Lower lobe of right lung (tissue), 2 donors: ENCODE measurements around the gene M6PR. TPM values are rescaled to one million over a fixed set of nuclear protein-coding genes. Genes with fewer than 3 reads are reported as not detected.

Source experiments
- ATAC-seq, 2 donors: fragments of 200-7000 bp; cut with Tn5 transposase; one replicate each; pipeline ENCODE4 v1.9.1; 2020 to 2022; ENCODE audit warnings: mild to moderate bottlenecking in 2 of 2, moderate library complexity in 2 of 2
- DNase-seq: peaks from one replicate; pipeline ENCODE4 v3.0.0-alpha.2; 2020
- H3K27ac ChIP-seq: fragments of 200-600 bp; one replicate; pipeline ENCODE4 v1.8.0; 2022
- H3K27me3 ChIP-seq: fragments of 200-600 bp; one replicate; pipeline ENCODE4 v1.8.0; 2022; ENCODE audit warnings: low read depth
- H3K36me3 ChIP-seq: fragments of 200-600 bp; one replicate; pipeline ENCODE4 v1.8.0; 2022; ENCODE audit warnings: mild to moderate bottlenecking
- H3K4me1 ChIP-seq: fragments of 200-600 bp; one replicate; pipeline ENCODE4 v1.8.0; 2022
- H3K4me3 ChIP-seq: fragments of 200-600 bp; one replicate; pipeline ENCODE4 v1.8.0; 2022; ENCODE audit warnings: mild to moderate bottlenecking
- H3K9me3 ChIP-seq: fragments of 200-600 bp; one replicate; pipeline ENCODE4 v1.8.0; 2022
- intact Hi-C: fragments of 100-400 bp; cut with DNase I; formaldehyde crosslinking; loops from one replicate; pipeline ENCODE4 v1.11.0; 2022
- total RNA-seq: library from RNA; stranded (reverse); fragmentation: NEBNext Ultra II Directional; extraction: Animal tissue kit (Norgen Biotek cat#: 25700); gene quantifications from one replicate; pipeline ENCODE4 v1.2.1, GENCODE V29; 2021
- TF ChIP-seq, protein P1 (sequence below): fragments of 200-600 bp; IDR thresholded peaks from one replicate; pipeline ENCODE4 v1.8.0; 2022; ENCODE audit warnings: antibody characterized with exemption, mild to moderate bottlenecking
- donor health status: DM: no; HTN: yes; CAD: no; lungs with severe emphysema.

M6PR gene
- total RNA-seq, 1 donor from 2014 or later = 226 TPM

DNA sequence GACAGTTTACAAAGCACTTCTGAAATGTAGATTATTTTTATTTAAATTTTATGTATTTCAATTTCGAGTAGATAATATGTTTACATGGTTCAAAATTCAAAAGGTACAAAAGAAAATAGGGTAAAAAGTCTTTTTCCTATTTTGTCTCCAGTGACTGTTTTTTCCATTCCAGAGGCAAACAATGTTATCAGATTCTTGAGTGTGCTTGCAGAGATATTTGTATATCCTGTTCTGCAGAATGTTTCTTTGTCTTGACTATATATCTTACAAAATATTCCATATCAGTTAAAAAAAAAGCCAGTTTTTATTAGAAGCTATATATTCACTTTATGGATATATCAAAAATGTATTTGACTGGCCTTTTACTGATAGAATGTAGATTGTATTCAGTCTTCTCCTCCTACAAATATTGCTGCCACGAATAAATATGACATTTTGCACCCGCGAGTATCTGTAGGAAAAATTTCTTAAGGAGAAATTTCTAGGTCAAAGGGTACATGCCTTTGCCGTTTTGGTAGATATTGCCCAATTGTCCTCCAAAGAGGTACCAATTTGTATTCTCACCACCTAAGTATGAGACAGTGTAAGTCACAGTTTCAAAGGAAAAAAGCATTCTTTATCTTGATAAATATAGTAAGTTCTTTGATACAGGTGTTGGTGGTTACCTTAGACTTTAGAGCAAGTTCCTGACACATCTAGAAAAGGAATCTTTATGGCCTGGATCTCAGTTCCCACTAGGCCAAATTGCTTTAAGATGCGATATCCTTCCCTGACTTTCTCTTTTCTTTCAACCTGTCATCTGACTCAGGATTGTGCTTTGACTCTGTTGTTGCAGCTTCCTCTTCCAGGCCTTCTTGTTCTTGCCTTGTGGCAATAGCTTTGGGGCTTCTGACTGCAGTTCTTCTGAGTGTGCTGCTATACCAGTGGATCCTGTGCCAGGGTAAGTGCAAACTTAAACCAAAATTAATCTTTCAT is 42.2 kb upstream of the M6PR start:
- DNase-seq (no peak), ATAC-seq (peak in 1 of 2 donors; percentile 30)
- TF ChIP-seq, protein P1, sequence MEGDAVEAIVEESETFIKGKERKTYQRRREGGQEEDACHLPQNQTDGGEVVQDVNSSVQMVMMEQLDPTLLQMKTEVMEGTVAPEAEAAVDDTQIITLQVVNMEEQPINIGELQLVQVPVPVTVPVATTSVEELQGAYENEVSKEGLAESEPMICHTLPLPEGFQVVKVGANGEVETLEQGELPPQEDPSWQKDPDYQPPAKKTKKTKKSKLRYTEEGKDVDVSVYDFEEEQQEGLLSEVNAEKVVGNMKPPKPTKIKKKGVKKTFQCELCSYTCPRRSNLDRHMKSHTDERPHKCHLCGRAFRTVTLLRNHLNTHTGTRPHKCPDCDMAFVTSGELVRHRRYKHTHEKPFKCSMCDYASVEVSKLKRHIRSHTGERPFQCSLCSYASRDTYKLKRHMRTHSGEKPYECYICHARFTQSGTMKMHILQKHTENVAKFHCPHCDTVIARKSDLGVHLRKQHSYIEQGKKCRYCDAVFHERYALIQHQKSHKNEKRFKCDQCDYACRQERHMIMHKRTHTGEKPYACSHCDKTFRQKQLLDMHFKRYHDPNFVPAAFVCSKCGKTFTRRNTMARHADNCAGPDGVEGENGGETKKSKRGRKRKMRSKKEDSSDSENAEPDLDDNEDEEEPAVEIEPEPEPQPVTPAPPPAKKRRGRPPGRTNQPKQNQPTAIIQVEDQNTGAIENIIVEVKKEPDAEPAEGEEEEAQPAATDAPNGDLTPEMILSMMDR = no peak
- peaks cover 20% of the 10 kb centered on the region for H3K4me1 ChIP-seq
- H3K4me3 ChIP-seq = no peak overlapping the region
- no peak overlapping the region for H3K27ac ChIP-seq
- H3K27me3 ChIP-seq = no peaks in the 10 kb centered on the region
- intact Hi-C loops = no loop called here
- H3K9me3 ChIP-seq = no peaks in the 10 kb centered on the region
- H3K36me3 ChIP-seq = no peaks in the 10 kb centered on the region

DNA sequence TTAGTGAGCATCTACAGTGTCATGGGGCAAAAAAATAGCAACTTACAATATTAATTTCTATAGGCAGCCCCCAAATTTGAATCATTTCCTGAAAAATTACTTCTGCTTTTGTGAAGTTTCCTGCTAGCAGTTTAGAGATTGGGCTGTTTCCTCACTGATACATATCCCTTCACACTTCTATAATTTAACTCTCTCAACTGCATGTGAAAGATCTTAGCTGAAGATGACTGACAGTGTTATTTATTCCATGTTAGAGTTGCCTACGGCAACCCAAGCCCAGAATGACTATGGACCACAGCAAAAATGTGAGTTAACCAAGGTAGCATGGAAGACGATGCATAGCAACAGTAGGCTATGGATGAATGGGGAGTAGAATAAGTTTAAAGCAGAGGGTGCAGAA is 40.0 kb upstream of the M6PR start, which contains the start of gene KLRG1:
Gene KLRG1, plus strand, starts transcription at position 134 of the 400 bp plus-strand sequence. Its CDS starts 90 bp downstream, at position 224.
- intact Hi-C loops = no loop called here
- Histone ChIP-seq H3K4me3 (peak within 1 kb of the TSS; percentile 7), H3K27me3 (no peaks in the 10 kb centered on the region), H3K4me1 (peaks cover 20% of the 10 kb centered on the region), H3K36me3 (no peaks in the 10 kb centered on the region), H3K9me3 (no peaks in the 10 kb centered on the region), H3K27ac (no peak within 1 kb of the TSS)
- ATAC-seq = peak in 1 of 2 donors; percentile 35
- TF ChIP-seq, protein P1 = no peak
- no peak for DNase-seq

DNA sequence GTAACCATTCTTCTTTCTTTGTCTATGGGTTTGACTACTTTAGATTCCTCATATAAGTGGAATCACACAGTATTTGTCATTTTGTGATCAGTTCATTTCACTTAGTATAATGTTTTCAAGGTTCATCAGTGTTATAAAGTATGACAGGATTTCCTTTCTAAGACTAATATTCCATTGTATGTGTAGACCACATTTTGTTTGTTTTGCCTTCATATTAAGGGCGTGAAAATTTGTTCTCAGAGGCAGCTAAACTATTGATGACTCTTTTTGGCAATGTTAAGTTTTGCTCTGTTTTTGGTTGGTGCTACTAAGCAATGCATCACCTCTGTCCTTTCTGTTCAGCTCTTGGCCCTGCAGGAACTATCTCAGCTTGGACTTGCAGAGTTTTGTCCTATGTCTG is 38.2 kb upstream of the M6PR start:
- ATAC-seq = no peak

DNA sequence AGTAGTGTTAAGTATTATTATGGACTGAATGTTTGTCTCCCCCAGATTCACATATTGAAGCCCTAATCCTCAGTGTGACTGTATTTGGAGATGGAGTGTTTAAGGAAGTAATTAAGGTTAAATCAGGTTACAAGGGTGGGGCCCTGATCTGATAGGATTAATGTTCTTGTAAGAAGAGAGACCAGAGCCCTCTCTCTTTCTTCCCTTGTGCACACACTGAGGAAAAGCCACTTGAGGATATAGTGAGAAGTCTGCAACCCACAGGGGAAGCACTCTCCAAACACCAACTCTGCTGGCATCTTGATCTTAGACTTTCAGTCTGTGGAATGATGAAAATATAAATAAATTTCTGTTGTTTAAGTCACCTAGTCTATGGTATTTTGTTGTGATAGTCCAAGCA is 37.7 kb upstream of the M6PR start:
- Histone ChIP-seq H3K36me3 (no peaks in the 10 kb centered on the region), H3K27me3 (no peaks in the 10 kb centered on the region), H3K27ac (no peak overlapping the region), H3K9me3 (no peaks in the 10 kb centered on the region), H3K4me1 (peaks cover 20% of the 10 kb centered on the region), H3K4me3 (no peak overlapping the region)
- DNase-seq (no peak), ATAC-seq (no peak)
- intact Hi-C loops = no loop called here
- TF ChIP-seq, protein P1 = no peak

More for the DNA sequence above, 38.2 kb upstream of the M6PR start:
- no peaks in the 10 kb centered on the region for H3K27me3 ChIP-seq
- no peaks in the 10 kb centered on the region for H3K36me3 ChIP-seq
- no peak overlapping the region for H3K27ac ChIP-seq
- no peak for DNase-seq
- TF ChIP-seq, protein P1 = no peak
- H3K4me3 ChIP-seq = no peak overlapping the region
- peaks cover 20% of the 10 kb centered on the region for H3K4me1 ChIP-seq
- intact Hi-C loops = no loop called here
- no peaks in the 10 kb centered on the region for H3K9me3 ChIP-seq

DNA sequence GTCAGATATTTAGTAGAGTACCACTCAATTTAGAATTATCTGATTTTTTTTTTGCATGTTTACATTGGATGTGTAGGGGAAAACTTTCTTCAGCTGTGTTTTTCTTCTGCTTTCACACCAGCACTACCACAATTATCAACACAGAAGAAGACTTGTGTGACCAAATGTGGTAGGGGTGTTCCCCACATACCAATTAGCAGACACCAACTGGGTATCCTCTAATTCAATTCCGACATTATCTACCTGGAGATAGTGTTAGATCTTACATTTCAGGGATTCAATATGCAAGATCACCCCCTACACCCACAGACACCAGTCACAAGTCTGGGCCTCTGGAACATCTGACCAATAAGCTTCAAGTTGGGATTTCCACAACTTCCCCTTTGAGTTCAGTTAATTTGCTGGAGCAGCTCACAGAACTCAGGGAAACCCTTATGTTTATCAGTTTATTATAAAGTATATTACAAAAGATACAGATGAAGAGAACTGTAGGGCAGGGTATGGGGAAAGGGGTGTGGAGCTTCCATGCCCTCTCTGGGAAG is 35.8 kb upstream of the M6PR start:
- H3K4me3 ChIP-seq = no peak overlapping the region
- no peaks in the 10 kb centered on the region for H3K27me3 ChIP-seq
- ATAC-seq (no peak), DNase-seq (no peak)
- no peaks in the 10 kb centered on the region for H3K36me3 ChIP-seq
- peaks cover 20% of the 10 kb centered on the region for H3K4me1 ChIP-seq
- intact Hi-C loops = no loop called here
- TF ChIP-seq, protein P1 = no peak
- H3K9me3 ChIP-seq = peaks cover 4% of the 10 kb centered on the region
- no peak overlapping the region for H3K27ac ChIP-seq
